ENCODE results near the gene NLK.
"Not testable (repeated sequence)": the region's sequence is repeated elsewhere in the genome, so short reads cannot be mapped to it uniquely, and the experiment has no call there.

Gene NLK

GRCh38 chr17:28118362-28118761 is 75.9 kb downstream of the NLK start:
- no peak for DNase-seq

- no peak for DNase-seq
Measured at GRCh38 chr17:28119046-28119445, 76.6 kb downstream of the NLK start.

- DNase-seq, result no peak
Measured at GRCh38 chr17:28119560-28119959, 77.1 kb downstream of the NLK start.

GRCh38 chr17:28120766-28121165 is 78.3 kb downstream of the NLK start:
- DNase-seq, result no peak

- no peak for DNase-seq
Measured at GRCh38 chr17:28124962-28125361, 82.5 kb downstream of the NLK start.

GRCh38 chr17:28125526-28126378 is 83.3 kb downstream of the NLK start:
- DNase-seq, result no peak

GRCh38 chr17:28127196-28127595 is 84.7 kb downstream of the NLK start:
- no peak for DNase-seq

GRCh38 chr17:28128779-28129178 is 86.3 kb downstream of the NLK start:
- DNase-seq, result no peak

GRCh38 chr17:28130472-28130871 is 88.0 kb downstream of the NLK start:
- no peak for DNase-seq

GRCh38 chr17:28131599-28131998 is 89.1 kb downstream of the NLK start:
- no peak for DNase-seq

- no peak for DNase-seq
Measured at GRCh38 chr17:28133562-28133970, 91.1 kb downstream of the NLK start.

- DNase-seq, result no peak
Measured at GRCh38 chr17:28136923-28137322, 94.4 kb downstream of the NLK start.

GRCh38 chr17:28139822-28140221 is 97.3 kb downstream of the NLK start:
- DNase-seq, result peak; percentile 9

- no peak for DNase-seq
Measured at GRCh38 chr17:28141313-28141712, 98.8 kb downstream of the NLK start.

- DNase-seq, result no peak
Measured at GRCh38 chr17:28141773-28142172, 99.3 kb downstream of the NLK start.

- DNase-seq, result no peak
Measured at GRCh38 chr17:28142305-28142704, 99.8 kb downstream of the NLK start.

- no peak for DNase-seq
Measured at GRCh38 chr17:28144019-28144418, 101.5 kb downstream of the NLK start.

GRCh38 chr17:28145348-28145747 is 102.9 kb downstream of the NLK start:
- DNase-seq, result peak; percentile 69

GRCh38 chr17:28147017-28147416 is 104.5 kb downstream of the NLK start:
- DNase-seq, result no peak

- peak; percentile 98 for DNase-seq
Measured at GRCh38 chr17:28151001-28151400, 108.5 kb downstream of the NLK start.

GRCh38 chr17:28154214-28154613 is 111.7 kb downstream of the NLK start:
- DNase-seq, result no peak

GRCh38 chr17:28155405-28155804 is 112.9 kb downstream of the NLK start:
- not testable (repeated sequence) for DNase-seq

- no peak for DNase-seq
Measured at GRCh38 chr17:28159004-28159403, 116.5 kb downstream of the NLK start.

GRCh38 chr17:28159924-28160323 is 117.4 kb downstream of the NLK start:
- DNase-seq, result no peak

- DNase-seq, result no peak
Measured at GRCh38 chr17:28160610-28161009, 118.1 kb downstream of the NLK start.
